Measurements from ENCODE around the gene CDH12. TPM values are rescaled to one million over a fixed set of nuclear protein-coding genes. Genes with fewer than 3 reads are reported as not detected.

CDH12 gene
- total RNA-seq, 1 donor from 2014 or later = not detected

GRCh38 chr5:22678886-22679285 is 174.3 kb downstream of the CDH12 start:
- H3K27me3 Mint-ChIP-seq (ENCODE audit: insufficient read depth) = no peaks in the 10 kb centered on the region
- no peak overlapping the region for H3K27ac Mint-ChIP-seq
- H3K4me3 Mint-ChIP-seq = no peak overlapping the region
- peaks cover 6% of the 10 kb centered on the region for H3K9me3 Mint-ChIP-seq
- no peaks in the 10 kb centered on the region for H3K36me3 Mint-ChIP-seq (ENCODE audit: low read depth)
- no peaks in the 10 kb centered on the region for H3K4me1 Mint-ChIP-seq (ENCODE audit: low read depth)
- intact Hi-C loops (cut with micrococcal nuclease) = no loop called here
- DNase-seq (ENCODE audit: low spot score) = no peak

DNA sequence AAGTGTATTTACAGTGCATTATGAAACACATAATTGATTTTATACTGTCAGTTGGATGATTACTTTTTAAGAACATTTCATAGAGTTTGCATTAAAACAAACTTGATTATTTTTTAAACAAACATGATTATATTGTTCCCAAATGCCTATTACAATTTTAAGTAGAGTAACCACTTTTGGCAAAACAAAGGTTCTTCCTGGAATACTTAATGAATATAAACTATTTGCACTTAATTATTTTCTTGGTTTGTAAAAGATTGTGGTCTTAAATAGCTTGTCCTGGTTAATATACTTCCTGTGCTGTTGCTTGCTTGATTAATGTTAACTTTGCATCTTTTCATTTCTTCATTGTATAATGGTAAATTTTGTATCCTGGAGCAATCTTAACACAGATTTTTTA is 180.0 kb downstream of the CDH12 start:
- Mint-ChIP-seq H3K4me1 (ENCODE audit: low read depth) (no peaks in the 10 kb centered on the region), H3K27me3 (ENCODE audit: insufficient read depth) (no peaks in the 10 kb centered on the region), H3K27ac (no peak overlapping the region), H3K36me3 (ENCODE audit: low read depth) (no peaks in the 10 kb centered on the region), H3K9me3 (peaks cover 7% of the 10 kb centered on the region), H3K4me3 (no peak overlapping the region)
- DNase-seq (ENCODE audit: low spot score) = no peak
- intact Hi-C loops (cut with micrococcal nuclease) = no loop called here

DNA sequence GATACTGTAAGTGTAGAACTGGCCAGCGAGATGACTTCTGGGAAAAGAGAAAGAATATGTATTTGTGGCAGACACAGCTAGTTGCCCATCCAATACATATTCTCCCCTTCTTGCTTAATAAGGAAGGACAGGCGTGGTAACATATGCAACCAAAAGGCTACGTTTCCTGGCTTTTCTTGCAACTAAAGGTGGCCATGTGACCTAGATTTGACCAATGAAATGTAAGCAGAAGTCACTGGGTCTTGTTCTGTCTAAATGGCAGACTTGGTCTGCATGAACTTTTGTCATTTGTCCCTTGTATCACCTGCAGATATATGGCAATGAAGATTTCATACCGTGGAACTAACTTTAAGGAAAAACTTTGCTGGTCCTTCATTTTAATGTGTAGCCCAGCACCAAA is 183.8 kb downstream of the CDH12 start:
- no peaks in the 10 kb centered on the region for H3K4me1 Mint-ChIP-seq (ENCODE audit: low read depth)
- H3K27me3 Mint-ChIP-seq (ENCODE audit: insufficient read depth) = no peaks in the 10 kb centered on the region
- H3K36me3 Mint-ChIP-seq (ENCODE audit: low read depth) = no peaks in the 10 kb centered on the region
- peaks cover 5% of the 10 kb centered on the region for H3K9me3 Mint-ChIP-seq
- DNase-seq (ENCODE audit: low spot score) = no peak
- intact Hi-C loops (cut with micrococcal nuclease) = no loop called here
- no peak overlapping the region for H3K27ac Mint-ChIP-seq
- no peak overlapping the region for H3K4me3 Mint-ChIP-seq

DNA sequence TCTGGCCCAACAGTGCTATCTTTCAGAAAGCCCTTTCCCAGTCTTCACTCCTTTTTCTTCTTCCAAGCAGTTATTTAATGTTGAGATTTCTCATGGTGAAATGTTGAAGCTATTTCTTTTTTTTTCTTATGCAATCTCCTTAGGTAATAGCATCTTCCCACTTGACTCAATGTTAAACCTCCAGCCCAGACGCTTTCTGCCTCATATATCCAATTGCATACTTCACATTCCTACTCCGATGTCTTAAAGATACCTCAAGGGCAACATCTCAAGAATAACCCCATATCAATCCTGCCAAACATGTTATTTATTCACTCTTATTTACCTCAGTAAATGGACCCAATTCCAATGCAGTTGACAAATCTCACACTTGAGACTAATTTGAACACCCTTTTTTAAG is 187.3 kb downstream of the CDH12 start:
- no peaks in the 10 kb centered on the region for H3K4me1 Mint-ChIP-seq (ENCODE audit: low read depth)
- H3K27ac Mint-ChIP-seq = no peak overlapping the region
- DNase-seq (ENCODE audit: low spot score) = no peak
- no peaks in the 10 kb centered on the region for H3K27me3 Mint-ChIP-seq (ENCODE audit: insufficient read depth)
- H3K4me3 Mint-ChIP-seq = no peak overlapping the region
- H3K9me3 Mint-ChIP-seq = no peaks in the 10 kb centered on the region
- no peaks in the 10 kb centered on the region for H3K36me3 Mint-ChIP-seq (ENCODE audit: low read depth)
- intact Hi-C loops (cut with micrococcal nuclease) = no loop called here

GRCh38 chr5:22663134-22663533 is 190.0 kb downstream of the CDH12 start:
- H3K9me3 Mint-ChIP-seq = no peaks in the 10 kb centered on the region
- no peaks in the 10 kb centered on the region for H3K4me1 Mint-ChIP-seq (ENCODE audit: low read depth)
- no peaks in the 10 kb centered on the region for H3K27me3 Mint-ChIP-seq (ENCODE audit: insufficient read depth)
- H3K4me3 Mint-ChIP-seq = no peak overlapping the region
- no peaks in the 10 kb centered on the region for H3K36me3 Mint-ChIP-seq (ENCODE audit: low read depth)
- no peak overlapping the region for H3K27ac Mint-ChIP-seq
- DNase-seq (ENCODE audit: low spot score) = no peak
- intact Hi-C loops (cut with micrococcal nuclease) = no loop called here

GRCh38 chr5:22662391-22662790 is 190.8 kb downstream of the CDH12 start:
- no peak for DNase-seq (ENCODE audit: low spot score)
- no peak overlapping the region for H3K4me3 Mint-ChIP-seq
- H3K9me3 Mint-ChIP-seq = no peaks in the 10 kb centered on the region
- H3K36me3 Mint-ChIP-seq (ENCODE audit: low read depth) = no peaks in the 10 kb centered on the region
- intact Hi-C loops (cut with micrococcal nuclease) = no loop called here
- no peaks in the 10 kb centered on the region for H3K4me1 Mint-ChIP-seq (ENCODE audit: low read depth)
- no peaks in the 10 kb centered on the region for H3K27me3 Mint-ChIP-seq (ENCODE audit: insufficient read depth)
- H3K27ac Mint-ChIP-seq = no peak overlapping the region

DNA sequence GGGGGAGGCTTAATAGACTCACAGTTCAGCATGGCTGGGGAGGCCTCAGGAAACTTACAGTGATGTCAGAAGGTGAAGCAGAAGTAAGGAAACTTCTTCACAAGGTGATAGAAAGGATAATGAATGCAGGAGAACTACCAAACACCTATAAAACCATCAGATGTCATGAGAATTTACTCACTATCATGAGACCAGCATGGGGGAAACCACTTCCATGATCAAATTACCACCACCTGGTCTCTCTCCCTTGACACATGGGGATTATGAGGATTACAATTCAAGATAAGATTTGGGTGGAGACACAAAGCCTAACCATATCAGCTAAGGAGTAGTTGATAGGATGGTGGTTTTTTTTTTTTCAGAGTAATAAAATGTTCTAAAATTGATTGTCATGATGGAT is 201.8 kb downstream of the CDH12 start:
- peaks cover 23% of the 10 kb centered on the region for H3K9me3 Mint-ChIP-seq
- no peaks in the 10 kb centered on the region for H3K36me3 Mint-ChIP-seq (ENCODE audit: low read depth)
- no peaks in the 10 kb centered on the region for H3K27me3 Mint-ChIP-seq (ENCODE audit: insufficient read depth)
- no peaks in the 10 kb centered on the region for H3K4me1 Mint-ChIP-seq (ENCODE audit: low read depth)
- no peak overlapping the region for H3K27ac Mint-ChIP-seq
- intact Hi-C loops (cut with micrococcal nuclease) = no loop called here
- no peak for DNase-seq (ENCODE audit: low spot score)
- no peak overlapping the region for H3K4me3 Mint-ChIP-seq

DNA sequence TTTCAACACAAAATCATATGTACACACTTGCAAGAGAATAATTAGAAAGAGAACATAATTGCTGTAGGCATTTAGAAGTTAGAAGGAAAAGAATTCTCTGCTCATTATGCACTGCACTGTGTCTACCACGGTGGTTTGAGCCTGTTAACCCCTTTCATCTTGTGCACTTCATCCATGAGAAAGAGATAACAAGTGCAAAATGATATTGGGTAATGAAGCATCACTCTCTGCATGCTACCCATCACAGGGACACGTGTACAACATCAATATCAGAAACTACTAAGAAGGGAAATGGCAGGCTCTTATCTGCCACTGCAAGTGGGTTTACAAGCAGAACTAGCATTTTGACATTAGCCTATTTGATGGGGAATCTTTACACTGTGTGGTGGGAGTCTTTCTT is 202.6 kb downstream of the CDH12 start:
- Mint-ChIP-seq H3K27me3 (ENCODE audit: insufficient read depth) (no peaks in the 10 kb centered on the region), H3K9me3 (peaks cover 21% of the 10 kb centered on the region), H3K4me3 (no peak overlapping the region), H3K36me3 (ENCODE audit: low read depth) (no peaks in the 10 kb centered on the region), H3K4me1 (ENCODE audit: low read depth) (no peaks in the 10 kb centered on the region), H3K27ac (no peak overlapping the region)
- no peak for DNase-seq (ENCODE audit: low spot score)
- intact Hi-C loops (cut with micrococcal nuclease) = no loop called here

- intact Hi-C loops (cut with micrococcal nuclease) = no loop called here
- no peaks in the 10 kb centered on the region for H3K36me3 Mint-ChIP-seq (ENCODE audit: low read depth)
- no peaks in the 10 kb centered on the region for H3K4me1 Mint-ChIP-seq (ENCODE audit: low read depth)
- H3K27ac Mint-ChIP-seq = no peak overlapping the region
- H3K27me3 Mint-ChIP-seq (ENCODE audit: insufficient read depth) = no peaks in the 10 kb centered on the region
- H3K9me3 Mint-ChIP-seq = peaks cover 13% of the 10 kb centered on the region
- no peak for DNase-seq (ENCODE audit: low spot score)
- no peak overlapping the region for H3K4me3 Mint-ChIP-seq
Observed at GRCh38 chr5:22649074-22649473, 204.1 kb downstream of the CDH12 start.

DNA sequence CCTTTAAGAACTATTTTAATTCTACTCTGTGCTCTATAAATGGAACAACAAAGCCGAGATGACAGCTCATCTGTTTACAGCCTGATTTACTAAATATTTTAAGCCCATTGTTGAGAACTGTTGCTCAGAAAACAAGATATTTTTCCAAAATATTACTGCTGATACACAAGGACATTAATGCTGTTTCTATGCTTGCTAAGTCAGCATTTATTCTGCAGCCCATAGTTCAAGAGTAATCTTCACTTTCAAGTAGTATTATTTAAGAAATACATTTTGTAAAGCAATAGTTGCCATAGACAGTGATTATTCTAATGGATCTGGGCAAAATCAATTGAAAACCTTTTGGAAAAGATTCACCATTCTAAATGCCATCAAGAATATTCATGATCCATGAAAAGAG is 208.3 kb downstream of the CDH12 start:
- H3K27ac Mint-ChIP-seq = no peak overlapping the region
- no peaks in the 10 kb centered on the region for H3K4me1 Mint-ChIP-seq (ENCODE audit: low read depth)
- intact Hi-C loops (cut with micrococcal nuclease) = no loop called here
- no peak overlapping the region for H3K4me3 Mint-ChIP-seq
- H3K27me3 Mint-ChIP-seq (ENCODE audit: insufficient read depth) = no peaks in the 10 kb centered on the region
- DNase-seq (ENCODE audit: low spot score) = no peak
- H3K9me3 Mint-ChIP-seq = peaks cover 7% of the 10 kb centered on the region
- H3K36me3 Mint-ChIP-seq (ENCODE audit: low read depth) = no peaks in the 10 kb centered on the region

DNA sequence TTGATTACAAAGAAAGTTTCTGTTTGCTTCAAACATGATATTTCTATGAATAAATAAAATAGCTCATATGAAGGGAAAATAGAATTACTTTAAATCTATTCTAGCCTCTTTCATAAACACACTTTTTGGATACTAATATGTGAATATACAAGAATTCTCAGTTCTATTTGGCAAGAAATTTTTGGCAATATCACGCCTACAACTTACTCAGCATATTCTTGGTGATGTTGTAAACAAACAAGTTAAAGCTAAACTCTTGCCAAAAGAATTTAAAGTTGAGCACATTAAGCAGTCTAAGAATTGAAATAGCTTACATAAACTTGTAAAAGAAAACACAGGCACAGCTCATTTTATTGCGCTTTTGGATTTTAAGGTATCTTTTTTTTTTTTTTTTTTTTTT is 209.8 kb downstream of the CDH12 start:
- intact Hi-C loops (cut with micrococcal nuclease) = no loop called here
- H3K4me1 Mint-ChIP-seq (ENCODE audit: low read depth) = no peaks in the 10 kb centered on the region
- no peaks in the 10 kb centered on the region for H3K36me3 Mint-ChIP-seq (ENCODE audit: low read depth)
- H3K9me3 Mint-ChIP-seq = peaks cover 7% of the 10 kb centered on the region
- no peak overlapping the region for H3K4me3 Mint-ChIP-seq
- H3K27ac Mint-ChIP-seq = no peak overlapping the region
- DNase-seq (ENCODE audit: low spot score) = no peak
- H3K27me3 Mint-ChIP-seq (ENCODE audit: insufficient read depth) = no peaks in the 10 kb centered on the region

GRCh38 chr5:22631683-22632082 is 221.5 kb downstream of the CDH12 start:
- no peaks in the 10 kb centered on the region for H3K27me3 Mint-ChIP-seq (ENCODE audit: insufficient read depth)
- peaks cover 21% of the 10 kb centered on the region for H3K9me3 Mint-ChIP-seq
- no peaks in the 10 kb centered on the region for H3K4me1 Mint-ChIP-seq (ENCODE audit: low read depth)
- H3K27ac Mint-ChIP-seq = no peak overlapping the region
- intact Hi-C loops (cut with micrococcal nuclease) = no loop called here
- H3K4me3 Mint-ChIP-seq = no peak overlapping the region
- no peak for DNase-seq (ENCODE audit: low spot score)
- H3K36me3 Mint-ChIP-seq (ENCODE audit: low read depth) = no peaks in the 10 kb centered on the region

- no peak overlapping the region for H3K4me3 Mint-ChIP-seq
- DNase-seq (ENCODE audit: low spot score) = no peak
- no peaks in the 10 kb centered on the region for H3K4me1 Mint-ChIP-seq (ENCODE audit: low read depth)
- peaks cover 27% of the 10 kb centered on the region for H3K9me3 Mint-ChIP-seq
- H3K27me3 Mint-ChIP-seq (ENCODE audit: insufficient read depth) = no peaks in the 10 kb centered on the region
- H3K36me3 Mint-ChIP-seq (ENCODE audit: low read depth) = no peaks in the 10 kb centered on the region
- intact Hi-C loops (cut with micrococcal nuclease) = no loop called here
- H3K27ac Mint-ChIP-seq = no peak overlapping the region
Observed at GRCh38 chr5:22627029-22627428, 226.1 kb downstream of the CDH12 start.

DNA sequence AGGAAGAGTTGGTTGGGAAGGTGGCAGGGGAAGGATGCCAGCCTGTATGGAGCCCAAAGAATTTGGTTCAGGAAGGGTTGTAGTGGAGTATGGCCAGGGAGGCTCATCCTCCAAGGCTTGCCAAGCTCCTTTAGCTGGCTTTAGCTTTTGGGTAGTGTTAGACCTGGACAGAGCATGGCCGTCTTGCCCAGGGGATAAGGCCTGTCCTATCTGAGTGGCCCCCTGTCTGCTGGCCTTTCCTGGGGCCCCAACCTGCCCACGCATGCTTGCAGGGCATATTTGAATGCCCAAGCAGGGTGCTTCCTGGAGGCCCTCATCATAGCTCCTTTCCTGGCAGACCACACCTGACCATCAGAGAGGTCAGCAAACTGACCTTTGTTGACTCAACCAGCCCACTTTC is 227.7 kb downstream of the CDH12 start:
- no peaks in the 10 kb centered on the region for H3K36me3 Mint-ChIP-seq (ENCODE audit: low read depth)
- H3K4me3 Mint-ChIP-seq = no peak overlapping the region
- no peaks in the 10 kb centered on the region for H3K27me3 Mint-ChIP-seq (ENCODE audit: insufficient read depth)
- H3K27ac Mint-ChIP-seq = no peak overlapping the region
- DNase-seq (ENCODE audit: low spot score) = no peak
- intact Hi-C loops (cut with micrococcal nuclease) = no loop called here
- peaks cover 29% of the 10 kb centered on the region for H3K9me3 Mint-ChIP-seq
- H3K4me1 Mint-ChIP-seq (ENCODE audit: low read depth) = no peaks in the 10 kb centered on the region
